HepG2 (cell line): Measurements from ENCODE around the gene SULT6B1. TPM values are rescaled to one million over a fixed set of nuclear protein-coding genes. Genes with fewer than 3 reads are reported as not detected.

Experiments used
- ARNT ChIP-seq: fragments of 450-650 bp; IDR thresholded peaks from 2 replicates; pipeline ENCODE4 v1.6.1; 2017
- ATF5 ChIP-seq: sonication (generic); formaldehyde crosslinking; IDR thresholded peaks from 2 replicates; pipeline ENCODE4 v1.4.0; 2020; ENCODE audit warnings: mild to moderate bottlenecking, low read depth, missing genetic modification reagents
- BRD4 ChIP-seq: sonication (generic); formaldehyde crosslinking; IDR thresholded peaks from 2 replicates; pipeline ENCODE4 v1.4.0; 2020; ENCODE audit warnings: missing genetic modification reagents
- MEF2D ChIP-seq: sonication (generic); formaldehyde crosslinking; IDR thresholded peaks from 2 replicates; pipeline ENCODE4 v1.5.1; 2020; ENCODE audit warnings: mild to moderate bottlenecking, missing genetic modification reagents
- MLLT10 ChIP-seq: sonication (generic); formaldehyde crosslinking; IDR thresholded peaks from 2 replicates; pipeline ENCODE4 v1.4.0; 2020; ENCODE audit warnings: missing genetic modification reagents
- POGZ ChIP-seq: sonication (generic); formaldehyde crosslinking; IDR thresholded peaks from 2 replicates; pipeline ENCODE4 v1.4.0; 2020; ENCODE audit warnings: mild to moderate bottlenecking, missing genetic modification reagents
- RXRB ChIP-seq: IDR thresholded peaks from 2 replicates; pipeline ENCODE4 v1.6.1; 2016; ENCODE audit warnings: borderline replicate concordance, missing genetic modification reagents, missing compliant biosample characterization
- SP2 ChIP-seq: sonication (generic); formaldehyde crosslinking; IDR thresholded peaks from 2 replicates; pipeline ENCODE4 v1.5.1; 2020; ENCODE audit warnings: mild to moderate bottlenecking, missing genetic modification reagents
- SP4 ChIP-seq: sonication (generic); formaldehyde crosslinking; IDR thresholded peaks from 2 replicates; pipeline ENCODE4 v1.8.1; 2023; ENCODE audit warnings: mild to moderate bottlenecking, missing genetic modification reagents
- TP53 ChIP-seq: sonication (generic); formaldehyde crosslinking; conservative IDR thresholded peaks from 2 replicates; pipeline ENCODE4 v1.4.0; 2020; ENCODE audit warnings: missing genetic modification reagents
- U2AF2 ChIP-seq: fragments of 200-400 bp; formaldehyde crosslinking; IDR thresholded peaks from 2 replicates; pipeline ENCODE4 v1.6.1; 2017; ENCODE audit warnings: low read depth, mild to moderate bottlenecking, low read length
- UBTF ChIP-seq: sonication (generic); formaldehyde crosslinking; IDR thresholded peaks from 2 replicates; pipeline ENCODE4 v1.4.0; 2020; ENCODE audit warnings: mild to moderate bottlenecking, missing genetic modification reagents
- ZC3H13 ChIP-seq: sonication (generic); formaldehyde crosslinking; IDR thresholded peaks from 2 replicates; pipeline ENCODE4 v1.8.1; 2023; ENCODE audit warnings: mild to moderate bottlenecking, missing genetic modification reagents, moderate library complexity
- ZFYVE20 ChIP-seq: sonication (generic); formaldehyde crosslinking; IDR thresholded peaks from 2 replicates; pipeline ENCODE4 v1.8.0; 2023; ENCODE audit warnings: low read depth, mild to moderate bottlenecking, moderate library complexity, missing genetic modification reagents, borderline replicate concordance
- ZNF124 ChIP-seq: sonication (generic); formaldehyde crosslinking; IDR thresholded peaks from 2 replicates; pipeline ENCODE4 v1.4.0; 2020; ENCODE audit warnings: missing genetic modification reagents
- ZNF224 ChIP-seq: sonication (generic); formaldehyde crosslinking; IDR thresholded peaks from 2 replicates; pipeline ENCODE4 v1.5.0; 2020; ENCODE audit warnings: mild to moderate bottlenecking, missing genetic modification reagents
- ZNF468 ChIP-seq: sonication (generic); formaldehyde crosslinking; IDR thresholded peaks from 2 replicates; pipeline ENCODE4 v1.8.0; 2022; ENCODE audit warnings: mild to moderate bottlenecking, moderate library complexity, missing genetic modification reagents
- ZNF598 ChIP-seq: sonication (generic); formaldehyde crosslinking; IDR thresholded peaks from 2 replicates; pipeline ENCODE4 v1.5.1; 2020; ENCODE audit warnings: mild to moderate bottlenecking, missing genetic modification reagents, borderline replicate concordance
- ZNF775 ChIP-seq: sonication (generic); formaldehyde crosslinking; IDR thresholded peaks from 2 replicates; pipeline ENCODE4 v1.4.0; 2020; ENCODE audit warnings: missing genetic modification reagents, mild to moderate bottlenecking, moderate library complexity, borderline replicate concordance
- ZZZ3 ChIP-seq: sonication (generic); formaldehyde crosslinking; IDR thresholded peaks from 2 replicates; pipeline ENCODE4 v1.4.0; 2020; ENCODE audit warnings: missing genetic modification reagents, mild to moderate bottlenecking, borderline replicate concordance
- polyA plus RNA-seq, 8 experiments: library from polyadenylated mRNA; depleted of rRNA in 3 of 8; stranded (reverse) in 7 of 8; unstranded in 1 of 8; fragments of >200 nt; fragmentation: Illumina TruSeq in 4 of 8; extraction: Trizol in 4 of 8; gene quantifications; 2 replicates each; pipeline versions ENCODE4 v1.2.1 to v1.2.3, GENCODE V29; 2011 to 2016; ENCODE audit warnings: low read depth in 4 of 8, missing spikeins in 1 of 8, mixed read lengths in 1 of 8; ENCODE audit not compliant: insufficient read depth in 1 of 8
- total RNA-seq, 5 experiments: library from RNA; depleted of rRNA; stranded (reverse); fragments of >200 nt; fragmentation: Illumina TruSeq; extraction: Trizol; gene quantifications; 2 replicates each; pipeline ENCODE4 v1.2.3, GENCODE V29; 2016; ENCODE audit warnings: low read depth in 1 of 5
- TF ChIP-seq, protein P1 (sequence below): fragments of 450-650 bp; IDR thresholded peaks from 2 replicates; pipeline ENCODE4 v1.6.1; 2017
- TF ChIP-seq, protein P2 (sequence below): sonication (generic); formaldehyde crosslinking; IDR thresholded peaks from 2 replicates; pipeline ENCODE4 v1.9.0; 2022; ENCODE audit warnings: missing genetic modification reagents, mild to moderate bottlenecking, borderline replicate concordance
- TF ChIP-seq, protein P3 (sequence below): sonication (generic); formaldehyde crosslinking; IDR thresholded peaks from 2 replicates; pipeline ENCODE4 v1.4.0; 2020; ENCODE audit warnings: mild to moderate bottlenecking, missing genetic modification reagents

Gene SULT6B1
- total and polyA plus RNA-seq, 2 of the 13 experiments (the other 11 are each of a cell fraction or from before 2014, with no cell fraction given): not detected

GRCh38 chr2:37156857-37157714 is 31.4 kb downstream of the SULT6B1 start, which contains the start of gene EIF2AK2 (continued):
- TF ChIP-seq, protein P1, sequence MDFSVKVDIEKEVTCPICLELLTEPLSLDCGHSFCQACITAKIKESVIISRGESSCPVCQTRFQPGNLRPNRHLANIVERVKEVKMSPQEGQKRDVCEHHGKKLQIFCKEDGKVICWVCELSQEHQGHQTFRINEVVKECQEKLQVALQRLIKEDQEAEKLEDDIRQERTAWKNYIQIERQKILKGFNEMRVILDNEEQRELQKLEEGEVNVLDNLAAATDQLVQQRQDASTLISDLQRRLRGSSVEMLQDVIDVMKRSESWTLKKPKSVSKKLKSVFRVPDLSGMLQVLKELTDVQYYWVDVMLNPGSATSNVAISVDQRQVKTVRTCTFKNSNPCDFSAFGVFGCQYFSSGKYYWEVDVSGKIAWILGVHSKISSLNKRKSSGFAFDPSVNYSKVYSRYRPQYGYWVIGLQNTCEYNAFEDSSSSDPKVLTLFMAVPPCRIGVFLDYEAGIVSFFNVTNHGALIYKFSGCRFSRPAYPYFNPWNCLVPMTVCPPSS: no peak
- TF ChIP-seq UBTF (CRISPR knock-in tag) (peak; percentile 85), ZNF598 (CRISPR knock-in tag) (no peak), ZNF124 (no peak; the same call in 1 of the 2 replicates), SP2 (CRISPR knock-in tag) (0 out of 2 replicates have a peak, but pooled peaks have one; percentile 30), ZFYVE20 (no peak), ZNF468 (CRISPR knock-in tag) (no peak), RXRB (CRISPR knock-in tag) (no peak; the same call in 1 of the 2 replicates), U2AF2 (no peak), BRD4 (CRISPR knock-in tag) (no peak), ARNT (no peak), ZNF775 (no peak), ZNF224 (CRISPR knock-in tag) (no peak), TP53 (CRISPR knock-in tag) (no peak), POGZ (no peak), MEF2D (CRISPR knock-in tag) (no peak), SP4 (CRISPR knock-in tag) (no peak), ZZZ3 (CRISPR knock-in tag) (peak; percentile 40; the same call in 1 of the 2 replicates), ATF5 (no peak), ZC3H13 (no peak), MLLT10 (CRISPR knock-in tag) (no peak)
- TF ChIP-seq, protein P2, sequence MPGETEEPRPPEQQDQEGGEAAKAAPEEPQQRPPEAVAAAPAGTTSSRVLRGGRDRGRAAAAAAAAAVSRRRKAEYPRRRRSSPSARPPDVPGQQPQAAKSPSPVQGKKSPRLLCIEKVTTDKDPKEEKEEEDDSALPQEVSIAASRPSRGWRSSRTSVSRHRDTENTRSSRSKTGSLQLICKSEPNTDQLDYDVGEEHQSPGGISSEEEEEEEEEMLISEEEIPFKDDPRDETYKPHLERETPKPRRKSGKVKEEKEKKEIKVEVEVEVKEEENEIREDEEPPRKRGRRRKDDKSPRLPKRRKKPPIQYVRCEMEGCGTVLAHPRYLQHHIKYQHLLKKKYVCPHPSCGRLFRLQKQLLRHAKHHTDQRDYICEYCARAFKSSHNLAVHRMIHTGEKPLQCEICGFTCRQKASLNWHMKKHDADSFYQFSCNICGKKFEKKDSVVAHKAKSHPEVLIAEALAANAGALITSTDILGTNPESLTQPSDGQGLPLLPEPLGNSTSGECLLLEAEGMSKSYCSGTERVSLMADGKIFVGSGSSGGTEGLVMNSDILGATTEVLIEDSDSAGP (CRISPR knock-in tag): peak; percentile 80; the same call in 1 of the 2 replicates
- TF ChIP-seq, protein P3, sequence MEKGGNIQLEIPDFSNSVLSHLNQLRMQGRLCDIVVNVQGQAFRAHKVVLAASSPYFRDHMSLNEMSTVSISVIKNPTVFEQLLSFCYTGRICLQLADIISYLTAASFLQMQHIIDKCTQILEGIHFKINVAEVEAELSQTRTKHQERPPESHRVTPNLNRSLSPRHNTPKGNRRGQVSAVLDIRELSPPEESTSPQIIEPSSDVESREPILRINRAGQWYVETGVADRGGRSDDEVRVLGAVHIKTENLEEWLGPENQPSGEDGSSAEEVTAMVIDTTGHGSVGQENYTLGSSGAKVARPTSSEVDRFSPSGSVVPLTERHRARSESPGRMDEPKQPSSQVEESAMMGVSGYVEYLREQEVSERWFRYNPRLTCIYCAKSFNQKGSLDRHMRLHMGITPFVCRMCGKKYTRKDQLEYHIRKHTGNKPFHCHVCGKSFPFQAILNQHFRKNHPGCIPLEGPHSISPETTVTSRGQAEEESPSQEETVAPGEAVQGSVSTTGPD (CRISPR knock-in tag): no peak
